Neural progenitor cell (in vitro differentiated cells): ENCODE measurements around the gene TEX54. TPM values are rescaled to one million over a fixed set of nuclear protein-coding genes. Genes with fewer than 3 reads are reported as not detected.
A peak's percentile ranks its signal among the peaks of the same experiment; 100 is the strongest.
"Not testable (repeated sequence)": the region's sequence is repeated elsewhere in the genome, so short reads cannot be mapped to it uniquely, and the experiment has no call there.

Experiments used
- DNase-seq: peaks from one replicate; pipeline ENCODE4 v3.0.0-alpha.2; 2016; ENCODE audit warnings: low spot score
- H2AFZ ChIP-seq: fragments of 200-600 bp; sonication (generic); replicated peaks from 2 replicates; pipeline ENCODE4 v1.6.1; 2016; ENCODE audit warnings: antibody characterized with exemption
- H3F3A ChIP-seq: fragments of 200-600 bp; sonication (generic); 2 replicates; pipeline ENCODE4 v1.6.1; 2016; ENCODE audit warnings: antibody characterized with exemption, low read depth
- H3K27ac ChIP-seq: fragments of 200-600 bp; sonication (generic); 2 replicates; pipeline ENCODE4 v1.5.1; 2016; ENCODE audit warnings: mild to moderate bottlenecking
- H3K27me3 ChIP-seq: fragments of 200-600 bp; sonication (generic); 2 replicates; pipeline ENCODE4 v1.6.1; 2016; ENCODE audit warnings: mild to moderate bottlenecking, moderate library complexity
- H3K36me3 ChIP-seq: fragments of 200-600 bp; sonication (generic); 2 replicates; pipeline ENCODE4 v1.5.1; 2016
- H3K4me1 ChIP-seq: fragments of 200-600 bp; sonication (generic); 2 replicates; pipeline ENCODE4 v1.6.1; 2016; ENCODE audit warnings: mixed run types
- H3K4me2 ChIP-seq: fragments of 200-600 bp; sonication (generic); 2 replicates; pipeline ENCODE4 v1.6.1; 2016
- H3K4me3 ChIP-seq: fragments of 200-600 bp; sonication (generic); 2 replicates; pipeline ENCODE4 v1.5.1; 2016
- H3K79me2 ChIP-seq: fragments of 200-600 bp; sonication (generic); 2 replicates; pipeline ENCODE4 v1.6.1; 2016; ENCODE audit warnings: low read depth
- H3K9ac ChIP-seq: fragments of 200-600 bp; sonication (generic); 2 replicates; pipeline ENCODE4 v1.6.1; 2016
- H3K9me3 ChIP-seq: fragments of 200-600 bp; sonication (generic); 2 replicates; pipeline ENCODE4 v1.5.1; 2016; ENCODE audit warnings: low read depth
- H4K20me1 ChIP-seq: fragments of 200-600 bp; sonication (generic); 2 replicates; pipeline ENCODE4 v1.6.1; 2016; ENCODE audit warnings: low read depth
- H3K27ac Mint-ChIP-seq: 3 replicates; pipeline ENCODE4 v1.8.0; 2021; ENCODE audit warnings: mixed read lengths
- H3K27me3 Mint-ChIP-seq: 2 replicates; pipeline ENCODE4 v1.8.0; 2022; ENCODE audit warnings: low read depth, mild to moderate bottlenecking, inconsistent platforms, moderate library complexity, mixed read lengths; ENCODE audit not compliant: insufficient read depth
- H3K36me3 Mint-ChIP-seq: 3 replicates; pipeline ENCODE4 v1.8.0; 2021; ENCODE audit warnings: mixed read lengths
- H3K4me1 Mint-ChIP-seq: 3 replicates; pipeline ENCODE4 v1.8.0; 2021; ENCODE audit warnings: mixed read lengths
- H3K4me3 Mint-ChIP-seq: 3 replicates; pipeline ENCODE4 v1.8.0; 2021; ENCODE audit warnings: mild to moderate bottlenecking, moderate library complexity, mixed read lengths
- H3K9me3 Mint-ChIP-seq: 3 replicates; pipeline ENCODE4 v1.8.0; 2020; ENCODE audit warnings: mixed read lengths
- EZH2 ChIP-seq: fragments of 200-600 bp; sonication (generic); IDR thresholded peaks from 2 replicates; pipeline ENCODE4 v1.6.1; 2017; ENCODE audit warnings: antibody characterized with exemption, mild to moderate bottlenecking, moderate library complexity
- EZH2phosphoT487 ChIP-seq: fragments of 200-600 bp; sonication (generic); IDR thresholded peaks from 2 replicates; pipeline ENCODE4 v1.6.1; 2017; ENCODE audit warnings: antibody characterized with exemption
- total RNA-seq: library from RNA; depleted of rRNA; stranded (reverse); fragments of >200 nt; gene quantifications from 2 replicates; pipeline ENCODE4 v1.2.3, GENCODE V29; 2015; ENCODE audit warnings: low replicate concordance
- TF ChIP-seq, protein P1 (sequence below): fragments of 200-600 bp; sonication (generic); IDR thresholded peaks from 2 replicates; pipeline ENCODE4 v1.5.1; 2017; ENCODE audit warnings: antibody characterized with exemption, mild to moderate bottlenecking

The TEX54 gene
- total RNA-seq, 1 donor from 2014 or later = not detected

DNA sequence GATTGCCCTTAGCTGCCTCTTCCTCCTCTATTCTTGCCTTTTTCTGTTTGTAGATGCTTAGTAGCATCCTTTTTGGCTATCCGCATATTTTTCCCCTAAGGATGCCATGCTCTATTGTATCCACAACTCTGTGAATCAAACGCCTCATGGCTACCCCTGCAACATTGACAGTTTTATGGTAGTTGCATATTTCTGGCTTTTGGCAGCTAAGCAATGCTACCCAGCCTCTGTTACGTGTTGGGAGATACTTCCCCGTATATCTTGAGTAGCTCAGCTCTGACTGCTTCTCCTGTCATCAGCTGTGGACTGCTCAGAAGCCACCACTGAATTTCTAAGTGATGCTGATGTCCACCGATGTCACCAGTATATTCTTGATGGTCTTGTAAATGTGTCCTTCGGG, 33.0 kb upstream of the TEX54 start:
- no peak overlapping the region for H3K9ac ChIP-seq
- peaks cover 5% of the 10 kb centered on the region for H3K4me1 ChIP-seq
- Mint-ChIP-seq H3K27me3 (no peaks in the 10 kb centered on the region), H3K4me1 (peaks cover 20% of the 10 kb centered on the region), H3K9me3 (no peaks in the 10 kb centered on the region), H3K4me3 (no peak overlapping the region), H3K27ac (no peak overlapping the region), H3K36me3 (peaks cover 12% of the 10 kb centered on the region)
- H2AFZ ChIP-seq = no peak overlapping the region
- H3K4me2 ChIP-seq = no peak overlapping the region
- H3K79me2 ChIP-seq = peaks cover 100% of the 10 kb centered on the region
- H3K27me3 ChIP-seq = no peaks in the 10 kb centered on the region
- peaks cover 27% of the 10 kb centered on the region for H3F3A ChIP-seq
- no peak for DNase-seq
- H3K4me3 ChIP-seq = no peak overlapping the region
- peaks cover 61% of the 10 kb centered on the region for H4K20me1 ChIP-seq
- no peaks in the 10 kb centered on the region for H3K9me3 ChIP-seq
- H3K27ac ChIP-seq = no peak overlapping the region
- TF ChIP-seq EZH2 (no peak), EZH2phosphoT487 (no peak)
- TF ChIP-seq, protein P1, sequence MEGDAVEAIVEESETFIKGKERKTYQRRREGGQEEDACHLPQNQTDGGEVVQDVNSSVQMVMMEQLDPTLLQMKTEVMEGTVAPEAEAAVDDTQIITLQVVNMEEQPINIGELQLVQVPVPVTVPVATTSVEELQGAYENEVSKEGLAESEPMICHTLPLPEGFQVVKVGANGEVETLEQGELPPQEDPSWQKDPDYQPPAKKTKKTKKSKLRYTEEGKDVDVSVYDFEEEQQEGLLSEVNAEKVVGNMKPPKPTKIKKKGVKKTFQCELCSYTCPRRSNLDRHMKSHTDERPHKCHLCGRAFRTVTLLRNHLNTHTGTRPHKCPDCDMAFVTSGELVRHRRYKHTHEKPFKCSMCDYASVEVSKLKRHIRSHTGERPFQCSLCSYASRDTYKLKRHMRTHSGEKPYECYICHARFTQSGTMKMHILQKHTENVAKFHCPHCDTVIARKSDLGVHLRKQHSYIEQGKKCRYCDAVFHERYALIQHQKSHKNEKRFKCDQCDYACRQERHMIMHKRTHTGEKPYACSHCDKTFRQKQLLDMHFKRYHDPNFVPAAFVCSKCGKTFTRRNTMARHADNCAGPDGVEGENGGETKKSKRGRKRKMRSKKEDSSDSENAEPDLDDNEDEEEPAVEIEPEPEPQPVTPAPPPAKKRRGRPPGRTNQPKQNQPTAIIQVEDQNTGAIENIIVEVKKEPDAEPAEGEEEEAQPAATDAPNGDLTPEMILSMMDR = no peak
- no peaks in the 10 kb centered on the region for H3K36me3 ChIP-seq

DNA sequence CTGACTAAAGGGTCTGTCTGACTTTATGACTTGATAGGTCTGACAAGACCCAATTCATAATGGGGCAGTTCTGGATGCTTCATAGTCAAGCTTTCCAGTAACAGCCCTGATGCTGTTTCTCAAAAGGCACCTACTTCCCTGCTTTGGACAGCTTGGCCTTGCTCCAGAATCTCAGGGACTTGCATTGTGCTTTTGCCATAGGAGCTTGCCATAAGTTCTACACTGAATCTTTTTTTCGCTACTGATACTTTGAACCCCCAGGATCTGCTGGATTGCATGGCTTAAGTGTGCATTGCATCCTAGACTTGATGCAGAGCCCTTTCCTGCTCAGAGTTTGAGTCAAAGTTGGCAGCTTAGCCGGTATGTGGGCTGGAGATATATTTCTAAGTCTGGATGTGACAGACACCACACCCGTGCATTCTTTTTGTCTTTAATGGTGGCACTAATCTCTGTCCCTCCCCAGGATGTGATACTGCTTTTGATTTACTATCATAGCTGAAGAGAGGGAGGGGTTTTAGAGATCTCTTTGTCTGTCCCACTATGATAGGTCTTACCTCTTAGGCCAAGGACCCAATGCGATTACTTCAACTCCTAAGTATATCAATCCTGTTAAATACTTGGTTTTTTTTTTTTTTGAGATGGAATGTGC, 31.2 kb upstream of the TEX54 start:
- H3K36me3 ChIP-seq = no peaks in the 10 kb centered on the region
- no peak overlapping the region for H2AFZ ChIP-seq
- peak overlapping the region; percentile 43 for H3K4me3 Mint-ChIP-seq
- TF ChIP-seq EZH2 = no peak
- no peak for TF ChIP-seq EZH2phosphoT487
- peaks cover 19% of the 10 kb centered on the region for H3K36me3 Mint-ChIP-seq
- H3K4me1 Mint-ChIP-seq = peaks cover 33% of the 10 kb centered on the region
- no peak overlapping the region for H3K9ac ChIP-seq
- no peaks in the 10 kb centered on the region for H3K27me3 ChIP-seq
- no peaks in the 10 kb centered on the region for H3K9me3 Mint-ChIP-seq
- H3K4me1 ChIP-seq = peaks cover 5% of the 10 kb centered on the region
- H3K27ac ChIP-seq = no peak overlapping the region
- H3K9me3 ChIP-seq = no peaks in the 10 kb centered on the region
- H4K20me1 ChIP-seq = peaks cover 69% of the 10 kb centered on the region
- no peak for DNase-seq
- peaks cover 34% of the 10 kb centered on the region for H3F3A ChIP-seq
- H3K4me2 ChIP-seq = no peak overlapping the region
- peaks cover 100% of the 10 kb centered on the region for H3K79me2 ChIP-seq
- H3K4me3 ChIP-seq = no peak overlapping the region
- peaks cover 2% of the 10 kb centered on the region for H3K27me3 Mint-ChIP-seq
- H3K27ac Mint-ChIP-seq = peak overlapping the region; percentile 57

DNA sequence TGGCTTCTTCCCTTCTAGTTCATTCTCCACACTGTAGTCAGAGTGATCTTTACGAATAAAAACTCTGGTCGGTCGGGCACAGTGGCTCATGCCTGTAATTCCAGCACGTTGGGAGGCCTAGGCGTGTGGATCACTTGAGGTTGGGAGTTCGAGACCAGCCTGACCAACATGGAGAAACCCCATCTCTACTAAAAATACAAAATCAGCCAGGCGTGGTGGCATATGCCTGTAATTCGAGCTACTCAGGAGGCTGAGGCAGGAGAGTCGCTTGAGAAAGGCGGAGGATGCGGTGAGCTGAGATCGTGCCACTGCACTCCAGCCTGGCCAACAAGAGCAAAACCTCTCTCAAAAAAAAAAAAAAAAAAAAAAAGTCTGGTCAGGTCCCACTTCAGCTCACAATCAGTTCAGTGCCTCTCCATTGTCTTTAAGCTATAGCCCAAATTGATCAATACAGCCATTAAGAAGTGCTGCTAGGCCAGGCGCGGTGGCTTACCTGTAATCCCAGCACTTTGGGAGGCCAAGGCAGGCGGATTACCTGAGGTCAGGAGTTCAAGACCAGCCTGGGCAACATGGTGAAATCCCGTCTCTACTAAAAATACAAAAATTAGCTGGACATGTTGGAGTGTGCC, 29.0 kb upstream of the TEX54 start:
- H3K4me3 ChIP-seq, H3K27me3 Mint-ChIP-seq, H3K36me3 ChIP-seq, H3K4me2 ChIP-seq, H3K9me3 Mint-ChIP-seq, H2AFZ ChIP-seq, DNase-seq, H3K27me3 ChIP-seq, H3K9ac ChIP-seq, H3K9me3 ChIP-seq: not testable (repeated sequence)
- peak overlapping the region; percentile 45 for H3K27ac ChIP-seq
- peak overlapping the region; percentile 85 for H3K27ac Mint-ChIP-seq
- peak overlapping the region; percentile 46 for H3K4me3 Mint-ChIP-seq
- peaks cover 40% of the 10 kb centered on the region for H3F3A ChIP-seq
- H3K79me2 ChIP-seq = peaks cover 100% of the 10 kb centered on the region
- H3K4me1 ChIP-seq = peaks cover 15% of the 10 kb centered on the region
- H3K36me3 Mint-ChIP-seq = peaks cover 17% of the 10 kb centered on the region
- H4K20me1 ChIP-seq = peaks cover 65% of the 10 kb centered on the region
- H3K4me1 Mint-ChIP-seq = peaks cover 44% of the 10 kb centered on the region

DNA sequence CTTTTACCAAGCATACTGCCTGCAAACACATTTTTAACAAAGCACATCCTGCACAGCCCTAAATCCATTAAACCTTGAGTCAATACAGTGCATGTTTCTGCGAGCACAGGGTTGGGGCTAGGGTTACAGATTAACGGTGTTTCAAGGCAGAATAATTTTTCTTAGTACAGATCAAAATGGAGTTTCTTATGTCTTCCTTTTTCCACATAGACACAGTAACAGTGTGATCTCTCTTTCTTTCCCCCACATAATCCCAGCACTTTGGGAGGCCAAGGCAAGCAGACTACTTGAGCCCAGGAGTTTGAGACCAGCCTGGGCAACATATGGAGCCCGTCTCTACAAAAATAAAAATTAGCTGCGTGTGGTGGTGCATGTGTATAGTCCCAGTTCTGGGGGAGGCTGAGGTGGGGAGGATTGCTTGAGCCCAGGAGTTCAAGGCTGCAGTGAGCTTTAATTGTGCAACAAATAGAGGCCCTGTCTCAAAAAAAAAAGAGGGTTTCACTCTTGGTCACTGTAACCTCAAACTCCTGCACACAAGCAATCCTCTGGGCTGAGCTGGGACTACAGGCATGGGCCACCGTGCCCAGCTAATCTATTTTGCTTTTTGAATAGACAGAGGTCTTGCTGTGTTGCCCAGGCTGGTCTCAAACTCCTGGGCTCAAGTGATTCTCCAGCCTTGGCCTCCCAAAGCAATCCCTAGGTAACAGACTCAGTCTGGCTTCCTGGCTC, 28.4 kb upstream of the TEX54 start:
- H3K4me3 ChIP-seq = no peak overlapping the region
- no peak for TF ChIP-seq EZH2phosphoT487
- no peak for TF ChIP-seq EZH2
- TF ChIP-seq, protein P1 = no peak

DNA sequence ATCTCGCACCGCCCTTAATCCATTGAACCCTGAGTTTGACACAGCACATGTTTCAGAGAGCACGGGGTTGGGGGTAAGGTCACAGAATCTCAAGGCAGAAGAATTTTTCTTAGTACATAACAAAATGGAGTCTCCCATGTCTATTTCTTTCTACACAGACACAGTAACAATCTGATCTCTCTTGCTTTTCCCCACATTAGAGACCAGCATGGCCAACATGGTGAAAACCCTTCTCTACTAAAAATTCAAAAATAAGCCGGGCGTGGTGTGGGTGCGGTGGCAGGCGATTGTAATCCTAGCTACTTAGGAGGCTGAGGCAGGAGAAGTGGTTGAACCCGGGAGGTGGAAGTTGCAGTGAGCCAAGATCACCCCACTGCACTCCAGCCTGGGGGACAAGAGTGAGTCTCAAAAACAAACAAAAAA, 26.7 kb upstream of the TEX54 start:
- not testable (repeated sequence) for H3K9me3 Mint-ChIP-seq
- Mint-ChIP-seq H3K36me3 (peaks cover 28% of the 10 kb centered on the region), H3K4me3 (peak overlapping the region; percentile 66)

More for the DNA sequence above, 28.4 kb upstream of the TEX54 start:
- peak overlapping the region; percentile 45 for H3K27ac ChIP-seq
- peaks cover 15% of the 10 kb centered on the region for H3K36me3 Mint-ChIP-seq
- peaks cover 60% of the 10 kb centered on the region for H4K20me1 ChIP-seq
- H2AFZ ChIP-seq = no peak overlapping the region
- peaks cover 47% of the 10 kb centered on the region for H3K4me1 Mint-ChIP-seq
- no peaks in the 10 kb centered on the region for H3K36me3 ChIP-seq
- H3K4me2 ChIP-seq = no peak overlapping the region
- no peak for DNase-seq
- no peaks in the 10 kb centered on the region for H3K27me3 ChIP-seq
- no peak overlapping the region for H3K4me3 Mint-ChIP-seq
- peak overlapping the region; percentile 86 for H3K27ac Mint-ChIP-seq
- H3K4me1 ChIP-seq = peaks cover 15% of the 10 kb centered on the region
- peaks cover 46% of the 10 kb centered on the region for H3F3A ChIP-seq
- H3K9me3 Mint-ChIP-seq = no peaks in the 10 kb centered on the region
- peaks cover 2% of the 10 kb centered on the region for H3K27me3 Mint-ChIP-seq
- no peak overlapping the region for H3K9ac ChIP-seq
- no peaks in the 10 kb centered on the region for H3K9me3 ChIP-seq
- peaks cover 100% of the 10 kb centered on the region for H3K79me2 ChIP-seq

More for the DNA sequence above, 26.7 kb upstream of the TEX54 start:
- H3F3A ChIP-seq = peaks cover 59% of the 10 kb centered on the region
- not testable (repeated sequence) for H3K9me3 ChIP-seq, H2AFZ ChIP-seq, H3K4me3 ChIP-seq, DNase-seq, H3K27me3 ChIP-seq, H3K9ac ChIP-seq, H3K27me3 Mint-ChIP-seq, H3K27ac ChIP-seq, H3K36me3 ChIP-seq
- H3K4me1 ChIP-seq = peaks cover 15% of the 10 kb centered on the region
- Mint-ChIP-seq H3K27ac (peak overlapping the region; percentile 47), H3K4me1 (peaks cover 53% of the 10 kb centered on the region)
- H3K4me2 ChIP-seq = peak overlapping the region; percentile 91
- peaks cover 100% of the 10 kb centered on the region for H3K79me2 ChIP-seq
- peaks cover 58% of the 10 kb centered on the region for H4K20me1 ChIP-seq
